ENCODE measurements around the gene CPZ.
"Not testable (repeated sequence)": the region's sequence is repeated elsewhere in the genome, so short reads cannot be mapped to it uniquely, and the experiment has no call there.

The CPZ gene

GRCh38 chr4:8613421-8614364 is 21.1 kb downstream of the CPZ start:
- DNase-seq: no peak

- no peak for DNase-seq
Measured at GRCh38 chr4:8614365-8615193, 22.0 kb downstream of the CPZ start.

- no peak for DNase-seq
Measured at GRCh38 chr4:8615366-8615765, 22.8 kb downstream of the CPZ start.

DNA sequence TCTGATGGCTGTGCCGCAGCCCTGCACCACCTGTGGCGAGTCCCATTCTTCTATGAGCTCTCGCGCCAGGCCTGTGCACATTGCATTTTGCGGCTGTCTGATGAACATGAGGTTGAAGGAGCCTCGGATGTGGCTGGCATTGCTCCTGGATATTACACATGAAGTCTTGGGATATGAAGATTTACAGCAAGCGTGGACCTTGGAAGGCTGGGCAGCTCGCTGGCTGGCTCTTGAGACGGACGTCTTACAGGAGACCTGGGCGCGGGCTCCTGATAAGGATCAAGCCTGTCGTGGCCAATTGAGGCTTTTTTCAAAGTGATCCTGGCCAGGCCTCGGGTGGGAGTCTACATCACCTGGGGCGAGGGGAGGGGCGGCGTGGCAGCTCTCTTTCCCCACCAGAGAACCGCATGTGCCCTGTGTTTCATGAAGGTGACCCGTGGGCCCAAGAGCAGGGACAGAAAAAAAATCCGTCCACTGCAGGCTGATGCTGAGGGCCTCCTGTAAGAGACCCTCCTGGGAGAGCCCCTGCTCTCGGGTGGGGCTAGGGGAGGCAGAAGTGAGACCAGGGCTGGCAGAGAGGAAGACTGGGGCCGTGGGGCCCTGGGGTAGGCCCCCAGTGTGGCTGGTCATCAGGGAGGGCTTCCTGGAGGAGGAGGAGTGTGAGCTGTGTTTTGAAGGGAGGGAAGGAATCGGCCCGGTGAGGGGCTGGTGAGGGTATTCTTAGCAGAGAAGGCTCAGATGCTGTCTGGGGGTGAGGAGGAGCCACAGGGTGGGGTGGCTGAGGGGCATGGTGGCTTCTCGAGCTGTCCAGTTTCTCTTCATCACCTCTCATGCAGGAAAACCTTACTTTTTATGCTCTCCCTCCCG is 23.6 kb downstream of the CPZ start:
- no peak for DNase-seq

DNA sequence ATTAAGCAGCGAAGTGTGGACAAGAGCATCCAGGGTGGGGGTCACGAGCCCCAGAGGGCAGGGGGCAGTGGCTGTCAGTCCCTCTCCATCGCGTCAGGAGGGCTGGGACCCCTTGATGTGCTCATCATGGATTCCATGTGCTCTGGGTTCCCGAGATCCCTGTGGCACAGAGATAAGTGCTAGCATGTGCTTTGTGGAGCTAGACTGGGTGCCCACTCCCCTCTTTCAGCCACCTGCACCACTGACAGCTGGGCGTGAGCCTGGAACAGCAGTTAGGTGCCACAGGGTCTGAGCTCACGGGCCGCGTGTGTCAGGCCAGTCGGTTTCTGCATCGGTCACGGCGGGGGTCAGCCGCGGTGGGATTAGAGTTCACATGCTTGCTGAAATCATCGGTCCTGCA is 24.3 kb downstream of the CPZ start:
- DNase-seq: no peak

DNA sequence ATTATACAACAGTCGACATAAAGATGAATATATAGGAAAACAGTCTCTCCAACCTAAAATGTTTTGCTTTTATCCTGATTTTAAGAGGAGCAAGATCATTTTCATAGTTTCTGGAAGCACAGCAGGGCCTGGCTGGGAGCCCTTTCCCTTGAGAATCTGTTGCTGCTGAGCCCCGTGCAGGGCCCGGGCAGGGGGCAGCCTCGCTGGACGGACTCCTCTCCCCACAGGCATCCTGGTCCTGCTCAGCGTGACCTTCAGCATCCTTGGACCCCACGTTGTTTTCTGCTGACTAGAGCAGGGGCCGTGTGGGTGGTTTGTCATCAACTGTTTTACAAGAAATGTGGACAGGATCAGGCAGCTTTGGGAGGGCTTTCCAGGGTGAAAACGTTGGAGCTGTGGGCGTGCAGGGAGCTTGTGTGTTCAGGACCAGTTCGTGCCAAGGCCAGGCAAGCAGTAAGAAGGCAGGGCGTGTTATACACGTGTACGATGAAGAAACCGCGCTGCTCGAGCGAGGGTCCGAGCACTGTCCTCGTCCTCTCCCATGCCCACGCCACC is 25.0 kb downstream of the CPZ start:
- no peak for DNase-seq

GRCh38 chr4:8618421-8618820 is 25.9 kb downstream of the CPZ start:
- DNase-seq: no peak

DNA sequence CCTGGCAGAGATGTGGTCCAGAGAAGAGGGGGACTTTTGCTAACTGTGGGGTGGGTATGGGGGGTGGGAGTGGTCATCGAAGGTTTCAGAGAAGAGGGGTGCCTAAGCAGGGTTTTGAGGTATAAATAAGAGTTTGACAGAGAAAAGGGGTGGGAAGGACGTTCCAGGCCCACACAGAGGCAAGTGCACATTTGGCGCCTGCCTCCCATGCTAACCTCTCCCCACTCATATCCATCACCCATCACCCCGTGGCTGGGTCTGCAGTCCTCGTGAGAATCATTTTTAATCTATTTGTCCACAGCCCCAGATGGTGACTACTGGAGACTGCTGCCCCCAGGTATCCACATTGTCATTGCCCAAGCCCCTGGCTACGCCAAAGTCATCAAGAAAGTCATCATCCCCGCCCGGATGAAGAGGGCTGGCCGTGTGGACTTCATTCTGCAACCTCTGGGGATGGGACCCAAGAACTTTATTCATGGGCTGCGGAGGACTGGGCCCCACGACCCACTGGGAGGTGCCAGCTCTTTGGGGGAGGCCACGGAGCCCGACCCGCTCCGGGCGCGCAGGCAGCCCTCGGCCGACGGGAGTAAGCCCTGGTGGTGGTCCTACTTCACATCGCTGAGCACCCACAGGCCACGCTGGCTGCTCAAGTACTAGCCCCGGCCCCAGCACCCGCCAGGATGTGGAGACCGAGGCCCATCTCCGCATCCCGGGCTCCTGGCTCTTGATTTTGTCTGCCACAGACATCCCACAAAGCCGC is 26.6 kb downstream of the CPZ start:
- DNase-seq: no peak

DNA sequence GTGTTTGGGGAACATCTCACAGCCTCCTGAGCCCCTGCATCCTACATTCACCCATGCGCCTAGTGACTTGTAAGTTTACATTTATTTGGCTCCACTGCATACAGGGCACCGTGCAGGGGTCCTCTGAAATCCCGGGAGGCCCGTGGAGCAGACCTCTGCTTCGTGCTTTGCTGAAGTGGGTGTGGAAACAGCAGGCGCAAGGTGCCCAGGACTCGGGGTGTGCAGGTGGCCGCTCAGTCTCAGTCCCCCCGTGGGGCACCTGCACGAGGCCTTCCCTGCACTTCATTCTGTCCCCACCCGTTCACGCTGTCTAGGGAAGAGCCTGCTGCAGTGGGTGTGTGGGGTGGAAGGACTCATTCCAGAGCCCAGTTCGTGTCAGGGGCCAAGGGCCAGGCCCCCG is 28.6 kb downstream of the CPZ start:
- not testable (repeated sequence) for DNase-seq

- not testable (repeated sequence) for DNase-seq
Measured at GRCh38 chr4:8624601-8625272, 32.2 kb downstream of the CPZ start.

DNA sequence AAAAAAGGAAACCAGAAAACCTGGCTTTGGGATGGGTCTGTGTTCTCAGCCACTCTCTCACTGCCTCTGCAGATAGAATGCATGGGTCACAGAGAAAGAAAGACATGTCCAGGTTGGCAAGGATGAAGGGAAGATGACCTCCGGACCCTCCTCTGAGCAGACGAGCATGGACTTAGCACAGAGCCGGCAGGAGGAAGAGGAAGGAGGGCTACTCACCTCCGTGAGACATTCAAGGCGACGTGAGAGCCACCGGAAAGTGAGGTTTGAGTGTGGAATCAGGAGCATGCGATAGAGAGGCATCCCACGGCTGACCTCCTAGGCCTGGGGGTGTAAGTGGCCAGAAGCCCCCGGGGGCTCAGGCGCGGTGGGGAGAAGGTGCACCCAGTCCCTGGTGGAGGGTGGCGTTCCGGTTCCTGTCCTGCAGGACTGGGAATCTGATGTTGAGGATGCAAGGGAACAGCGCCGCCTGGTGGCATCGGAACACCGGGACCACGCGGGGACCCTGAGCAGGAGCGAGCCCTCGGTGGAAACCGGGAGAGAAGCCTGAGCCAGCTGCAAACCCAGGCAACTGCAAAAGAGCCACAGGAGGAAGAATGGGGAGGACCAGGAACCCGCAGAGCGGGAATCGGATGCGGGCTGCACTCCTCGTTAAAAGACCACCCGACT is 37.8 kb downstream of the CPZ start:
- not testable (repeated sequence) for DNase-seq

GRCh38 chr4:8631896-8632295 is 39.3 kb downstream of the CPZ start:
- not testable (repeated sequence) for DNase-seq

DNA sequence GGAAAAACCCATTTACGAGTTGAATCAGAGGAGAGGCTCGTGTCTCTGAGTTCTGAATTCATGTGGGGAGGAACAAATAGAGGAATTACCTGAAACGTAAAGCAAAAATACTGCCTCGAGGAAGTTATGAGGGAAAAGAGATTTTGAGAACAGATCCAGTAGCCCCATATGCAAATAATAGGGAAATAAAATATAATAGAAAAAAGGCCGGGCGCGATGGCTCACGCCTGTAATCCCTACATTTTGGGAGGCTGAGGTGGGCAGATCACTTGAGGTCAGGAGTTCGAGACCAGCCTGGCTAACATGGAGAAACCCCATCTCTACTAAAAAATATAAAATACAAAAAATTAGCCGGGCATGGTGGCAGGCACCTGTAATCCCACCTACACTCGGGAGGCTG is 42.2 kb downstream of the CPZ start:
- not testable (repeated sequence) for DNase-seq

GRCh38 chr4:8635897-8636554 is 43.5 kb downstream of the CPZ start:
- not testable (repeated sequence) for DNase-seq

DNA sequence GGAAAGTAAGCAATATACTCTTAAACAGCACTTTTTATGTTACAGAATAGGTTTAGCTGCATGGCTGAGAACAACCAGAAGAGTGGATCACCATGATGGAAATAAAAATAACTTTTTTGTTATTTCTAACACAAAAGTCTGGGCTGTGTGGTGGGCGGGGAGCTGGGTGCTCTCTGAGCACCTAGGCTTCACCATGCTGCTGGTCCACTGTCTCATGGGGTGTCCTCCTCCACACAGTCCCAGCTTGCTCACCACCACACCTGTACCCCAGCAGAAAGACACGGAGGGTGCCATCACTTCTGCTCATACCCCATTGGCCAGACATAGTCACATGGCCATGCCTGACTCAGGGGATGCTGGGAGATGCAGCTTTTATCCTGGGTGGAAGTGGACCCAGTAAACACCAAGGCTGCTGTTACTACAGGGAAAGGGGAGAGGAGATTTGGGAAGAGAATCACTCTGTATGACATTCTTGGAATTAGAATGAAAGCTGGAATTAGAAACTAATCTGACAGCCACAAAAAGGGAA is 45.0 kb downstream of the CPZ start:
- no peak for DNase-seq

DNA sequence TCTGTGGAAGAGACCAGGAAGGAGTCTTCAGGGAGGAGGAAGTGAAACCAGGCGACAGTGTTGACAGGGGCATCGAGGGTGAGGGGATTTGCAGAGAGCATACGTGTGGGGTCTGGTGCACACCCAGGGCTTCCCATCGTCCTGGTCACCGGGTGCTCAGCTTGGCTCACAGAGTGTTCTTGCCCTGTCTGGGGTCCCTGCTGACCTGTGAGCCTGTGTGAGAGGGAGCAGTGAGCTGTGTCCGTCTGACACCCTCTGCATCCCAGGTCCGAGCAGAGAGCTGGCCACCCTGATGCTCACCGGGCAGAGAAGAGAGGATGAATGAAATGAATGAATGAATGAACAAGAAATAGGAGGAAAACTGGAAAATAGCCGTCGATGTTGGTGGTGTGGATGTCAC is 46.5 kb downstream of the CPZ start:
- no peak for DNase-seq

DNA sequence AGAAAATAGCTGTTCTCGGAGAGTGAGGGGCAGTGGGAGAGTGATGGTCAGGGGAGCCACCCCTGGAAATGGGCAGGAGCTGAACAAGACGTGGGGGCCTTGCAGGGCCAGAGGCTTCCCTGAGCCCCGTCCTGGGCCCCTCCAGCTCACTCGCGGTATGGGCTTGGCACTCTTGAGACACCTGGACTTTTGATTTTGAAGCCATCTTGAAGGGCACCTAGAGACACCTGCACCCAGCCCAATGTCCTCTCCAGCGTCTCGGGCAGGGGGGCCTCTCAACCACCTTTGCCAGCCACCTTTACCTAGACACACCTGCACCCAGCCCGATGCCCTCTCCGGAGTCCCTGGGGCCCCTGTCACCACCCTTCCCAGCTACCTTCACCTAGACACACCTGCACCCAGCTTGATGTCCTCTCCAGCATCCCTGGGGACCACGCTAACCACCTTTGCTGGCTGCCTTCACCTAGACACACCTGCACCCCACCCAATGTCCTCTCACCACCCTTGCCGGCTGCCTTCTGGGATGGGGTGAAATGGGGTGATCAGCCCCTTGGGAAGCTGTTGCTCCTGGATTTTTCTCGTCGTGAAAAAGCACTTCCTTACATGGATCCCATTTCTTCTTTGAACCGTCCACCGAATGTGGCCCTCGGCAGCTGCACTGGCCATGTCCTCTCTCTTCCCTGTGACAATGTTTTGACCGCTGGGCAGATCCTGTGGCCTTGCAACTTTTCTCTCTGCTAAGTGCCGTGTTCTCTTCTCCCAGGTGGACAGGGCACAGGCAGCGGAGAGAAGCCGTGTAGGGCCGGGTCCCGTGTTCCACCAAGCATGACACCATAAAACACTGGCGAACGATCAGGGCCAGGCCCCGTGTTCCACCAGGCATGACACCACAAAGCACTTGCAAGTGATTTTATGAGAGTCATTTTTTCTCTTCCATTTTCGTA is 47.5 kb downstream of the CPZ start:
- no peak for DNase-seq

GRCh38 chr4:8640816-8641215 is 48.3 kb downstream of the CPZ start:
- DNase-seq: no peak

DNA sequence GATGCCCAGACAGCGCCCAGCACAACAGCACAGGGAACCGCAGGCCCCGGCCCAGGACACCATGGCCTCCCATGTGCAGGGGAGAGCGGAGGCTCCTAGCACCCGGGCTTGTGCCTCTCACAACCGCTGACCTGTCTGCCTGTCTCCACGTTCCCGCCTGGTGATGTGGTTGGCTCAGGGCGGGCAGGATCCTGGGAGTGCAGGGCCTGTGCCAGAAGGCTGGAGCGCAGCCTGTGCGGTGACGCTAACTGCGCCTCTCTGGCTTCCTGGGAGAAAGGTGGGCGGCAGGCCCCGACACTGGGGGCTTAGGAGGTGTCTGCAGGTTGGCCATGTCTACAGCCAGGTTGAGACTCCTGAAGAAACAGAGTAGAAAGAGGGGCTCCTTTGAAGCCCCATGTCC is 48.7 kb downstream of the CPZ start:
- DNase-seq: no peak
